Activated CD4-positive, alpha-beta T cell treated with anti-CD3 and anti-CD28 coated beads, Interleukin-2, Interleukin-4, amounts not matched to agents 100 ng/mL and 50 ng/mL, durations not matched to agents 16 hours and 8 hours (primary cell): ENCODE data around the gene SLC39A12.

ENCODE experiments used
- DNase-seq: peaks from one replicate; pipeline ENCODE4 v3.0.0-alpha.2; 2020; ENCODE audit warnings: low spot score

SLC39A12 gene

DNA sequence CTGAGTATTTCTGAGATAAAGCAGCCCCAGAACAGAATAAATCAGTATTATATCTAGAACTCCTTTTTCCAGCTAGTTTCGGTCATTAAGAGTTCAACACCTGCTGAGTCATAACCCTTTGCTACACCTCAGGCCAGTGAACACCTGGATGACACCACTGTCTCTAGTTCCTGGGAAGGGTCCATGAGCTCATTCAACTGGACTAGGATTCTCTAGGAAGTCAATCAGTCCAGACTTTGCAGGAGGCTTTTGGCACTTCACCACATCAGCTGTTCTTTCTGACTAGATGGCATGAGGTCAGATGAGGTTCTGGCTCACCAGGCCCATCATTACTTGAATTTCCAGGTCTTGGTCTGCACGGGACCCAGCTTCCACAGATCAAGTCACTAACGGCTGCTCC lies 11.7 kb downstream of the SLC39A12 start:
- DNase-seq, result no peak

DNA sequence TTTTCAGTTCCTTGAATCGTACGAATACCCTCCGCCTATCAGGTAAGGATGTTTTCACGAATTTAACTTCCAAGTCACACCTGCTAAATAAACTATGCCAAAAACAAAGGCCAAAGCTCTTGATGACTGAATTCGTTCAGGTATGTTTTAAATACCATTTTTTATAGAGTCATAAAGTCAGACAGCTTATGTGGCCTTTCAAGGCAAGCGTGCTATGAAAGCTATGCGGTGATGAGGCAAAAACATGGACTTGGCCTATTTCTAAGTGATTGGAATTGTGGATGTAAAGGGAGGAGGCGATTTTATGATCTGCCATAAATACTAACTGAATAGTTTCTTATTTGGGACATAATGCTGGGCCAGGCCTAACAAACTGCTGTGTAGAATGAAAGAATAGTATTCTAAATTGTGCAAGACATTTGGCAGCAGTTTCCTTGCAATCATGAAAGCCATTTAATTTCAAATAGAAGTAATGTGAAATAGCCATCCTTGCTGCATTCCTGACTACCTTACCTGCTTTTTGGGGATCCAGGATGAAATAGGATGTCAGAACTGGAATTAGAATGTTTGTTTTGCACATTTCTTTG lies 14.0 kb downstream of the SLC39A12 start:
- no peak for DNase-seq

DNA sequence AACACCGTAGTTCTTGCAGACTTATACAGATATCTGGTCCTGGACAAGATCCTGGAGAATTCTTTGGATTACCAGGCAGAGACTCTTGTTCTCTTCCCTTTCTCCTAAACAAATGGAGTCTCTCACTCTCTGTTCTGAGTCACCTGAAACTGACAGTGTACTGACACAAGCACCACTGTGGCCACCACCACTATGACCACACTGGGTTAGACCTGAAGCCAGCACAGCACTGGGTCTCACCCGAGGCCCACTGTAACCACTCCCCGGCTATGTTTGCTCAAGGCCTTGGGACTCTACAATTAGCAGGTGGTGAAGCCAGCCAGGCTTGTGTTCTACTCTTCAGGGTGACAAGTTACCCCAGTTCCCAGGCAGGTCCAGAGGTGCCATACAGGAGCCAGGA lies 22.8 kb downstream of the SLC39A12 start:
- DNase-seq, result no peak

DNA sequence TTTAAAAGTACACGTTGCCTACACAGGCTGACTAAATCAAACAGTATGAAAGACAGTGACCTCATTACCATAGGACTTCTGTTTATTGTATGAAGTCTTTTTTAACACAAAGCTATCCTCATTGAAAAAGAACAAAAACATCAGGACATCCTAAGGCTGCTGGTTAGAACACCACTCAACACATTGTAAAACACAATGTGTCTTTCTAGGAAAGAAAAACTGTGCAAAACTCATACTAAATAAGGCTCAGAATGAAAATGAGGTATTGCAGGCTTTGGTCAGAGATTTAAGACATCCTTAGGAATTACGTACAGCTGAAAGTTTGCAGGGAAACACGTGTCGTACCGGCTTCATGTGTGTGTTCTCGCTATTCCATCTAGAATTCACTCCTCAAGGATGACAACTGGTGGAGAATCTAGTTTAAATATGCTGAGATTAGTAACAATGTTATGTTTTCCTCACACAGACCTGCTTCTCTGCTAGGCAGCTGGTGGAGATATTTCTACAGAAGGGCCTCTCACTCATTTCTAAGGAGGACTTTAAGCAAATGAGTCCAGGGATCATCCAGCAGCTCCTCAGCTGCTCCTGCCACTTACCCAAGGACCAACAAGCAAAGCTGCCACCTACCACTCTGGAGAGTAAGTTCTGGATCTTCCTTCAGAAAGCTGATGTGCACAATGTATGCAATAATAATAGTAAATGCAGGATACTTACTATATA lies 29.3 kb downstream of the SLC39A12 start:
- no peak for DNase-seq

DNA sequence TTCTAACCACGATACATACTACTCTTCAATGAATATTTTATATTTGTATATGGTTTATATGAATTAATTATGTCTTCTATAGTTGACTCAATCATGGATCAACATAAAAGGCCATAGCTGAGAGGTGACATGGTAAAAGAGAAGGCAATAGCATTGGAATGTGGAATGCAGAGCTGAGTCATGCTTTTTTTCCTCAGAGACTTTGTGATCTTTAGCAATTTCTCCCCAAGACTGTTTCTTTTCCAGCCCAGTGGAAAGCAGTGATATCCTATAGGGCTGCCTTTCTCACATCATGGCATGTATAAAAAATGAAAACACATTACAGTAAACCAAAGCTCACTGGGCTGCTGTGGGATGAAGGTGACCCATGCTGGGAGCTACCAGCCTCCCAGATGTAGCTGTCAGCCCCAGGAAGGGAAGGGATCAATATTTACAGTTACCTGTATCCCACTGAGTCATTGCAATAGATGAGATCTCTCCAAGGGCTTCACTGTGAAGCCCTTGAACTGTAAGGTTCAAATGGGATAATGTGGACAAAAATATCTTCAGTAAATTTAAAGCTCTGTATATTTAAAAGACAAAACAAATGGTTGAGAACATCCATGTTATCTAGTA lies 30.2 kb downstream of the SLC39A12 start:
- DNase-seq, result no peak

DNA sequence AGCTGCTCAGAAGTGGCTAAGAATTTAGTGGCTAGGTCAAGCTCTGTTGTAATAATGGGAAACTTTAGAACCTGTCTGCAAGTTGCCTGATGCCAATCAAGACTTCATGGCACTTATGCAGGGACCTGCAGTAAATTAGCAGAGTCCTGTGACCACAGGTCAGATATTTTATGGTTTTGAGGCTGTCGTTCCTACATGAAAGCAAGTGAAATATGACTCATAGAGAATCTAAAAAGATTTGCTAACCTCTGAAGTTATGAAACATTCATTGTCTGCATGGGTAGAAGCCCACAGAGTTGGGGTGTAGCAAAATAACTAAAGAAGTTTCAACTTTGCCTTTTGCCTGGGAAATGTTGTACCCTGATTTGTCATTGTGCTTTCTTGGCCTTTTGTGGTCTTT lies 32.3 kb downstream of the SLC39A12 start:
- DNase-seq, result no peak

DNA sequence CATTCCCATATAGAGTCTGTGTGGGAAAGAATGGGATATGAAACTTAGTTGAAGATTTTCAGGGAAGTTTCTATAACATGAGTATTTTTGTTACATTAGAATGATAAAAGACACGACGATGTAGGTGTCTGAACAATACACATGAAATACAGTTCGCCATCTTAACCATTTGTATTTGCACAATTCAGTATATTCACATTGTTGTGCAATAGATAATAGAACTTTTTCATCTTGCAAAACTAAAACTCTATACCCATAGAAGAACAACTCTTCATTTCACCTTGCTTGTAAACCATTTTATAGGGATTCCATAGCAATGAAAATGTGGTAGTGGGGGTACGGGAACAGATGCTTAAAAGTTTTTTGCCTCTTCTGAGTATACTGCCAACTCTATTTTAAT lies 32.8 kb downstream of the SLC39A12 start:
- no peak for DNase-seq

DNA sequence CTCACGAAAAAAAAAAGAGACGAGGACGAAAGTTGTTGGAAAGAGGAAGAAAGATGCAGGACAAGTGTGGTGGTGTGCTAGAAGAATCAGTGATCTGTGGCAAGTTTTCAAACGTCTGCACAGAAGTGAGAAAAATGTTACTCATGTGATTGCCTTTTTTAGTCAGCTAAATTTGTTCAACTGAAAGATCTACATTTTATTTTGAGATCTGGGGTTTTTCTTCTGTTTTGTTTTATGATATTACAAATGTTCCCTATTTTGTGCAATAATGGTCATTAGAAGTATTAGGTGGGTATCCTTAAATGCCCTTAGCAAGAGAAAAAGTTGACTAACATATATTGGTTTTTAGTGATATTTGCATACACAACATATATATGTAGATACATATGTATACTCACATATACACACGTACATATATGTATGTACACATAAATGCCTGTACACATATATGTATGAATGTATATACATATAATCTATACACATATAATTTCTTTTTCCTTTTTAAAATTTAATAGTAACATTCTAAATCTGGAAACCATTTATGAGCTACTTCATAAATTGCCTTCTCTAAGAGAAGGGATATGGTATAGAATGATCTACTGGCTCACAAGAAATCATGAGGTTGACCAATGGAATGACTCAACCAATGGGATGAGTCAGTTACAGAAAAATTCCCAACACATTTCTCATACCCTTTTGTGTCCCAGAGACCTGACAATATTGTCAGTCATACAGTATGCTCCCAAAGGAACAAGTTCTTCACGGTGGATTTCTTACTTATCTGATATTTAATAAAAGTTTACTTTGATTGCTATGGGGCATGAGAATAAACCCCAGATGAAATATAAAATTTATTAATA lies 38.4 kb downstream of the SLC39A12 start:
- no peak for DNase-seq

DNA sequence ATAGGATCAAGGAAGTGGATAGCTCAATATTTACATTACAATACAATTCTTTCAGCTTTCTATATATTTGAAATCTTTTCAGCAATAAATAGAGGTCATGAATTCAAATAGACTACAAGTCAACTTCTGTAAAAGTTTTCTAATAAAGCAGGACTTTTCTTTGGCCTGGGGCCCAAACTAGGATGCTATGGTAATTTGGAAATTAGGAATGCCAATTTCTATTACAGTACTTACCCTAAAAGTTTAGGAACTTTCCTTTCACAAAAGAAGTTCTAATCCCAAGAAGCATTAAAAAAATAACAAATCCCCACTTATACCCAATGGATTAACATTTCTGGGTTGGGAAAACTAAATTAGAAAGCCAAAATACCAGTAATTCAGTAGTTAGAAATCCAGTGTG lies 40.5 kb downstream of the SLC39A12 start:
- DNase-seq, result no peak

DNA sequence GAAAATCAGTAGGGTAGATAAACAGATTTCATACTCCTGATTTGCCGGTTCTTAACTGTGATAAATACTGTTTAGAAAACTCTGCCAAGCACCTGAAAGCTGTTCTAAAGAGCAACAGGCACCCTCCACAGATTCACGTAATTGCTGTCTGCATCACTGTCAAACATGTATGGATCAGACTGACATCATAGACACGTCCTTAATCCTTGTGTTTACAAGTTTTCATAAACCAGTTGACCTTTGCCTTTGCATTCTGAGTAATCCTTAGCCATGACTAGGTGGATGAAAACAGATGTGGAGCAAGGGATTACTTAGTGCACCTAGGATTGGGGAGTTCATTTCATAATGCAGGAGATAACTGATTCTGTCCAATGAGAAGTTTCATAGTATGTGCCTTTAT lies 41.6 kb downstream of the SLC39A12 start:
- no peak for DNase-seq

DNA sequence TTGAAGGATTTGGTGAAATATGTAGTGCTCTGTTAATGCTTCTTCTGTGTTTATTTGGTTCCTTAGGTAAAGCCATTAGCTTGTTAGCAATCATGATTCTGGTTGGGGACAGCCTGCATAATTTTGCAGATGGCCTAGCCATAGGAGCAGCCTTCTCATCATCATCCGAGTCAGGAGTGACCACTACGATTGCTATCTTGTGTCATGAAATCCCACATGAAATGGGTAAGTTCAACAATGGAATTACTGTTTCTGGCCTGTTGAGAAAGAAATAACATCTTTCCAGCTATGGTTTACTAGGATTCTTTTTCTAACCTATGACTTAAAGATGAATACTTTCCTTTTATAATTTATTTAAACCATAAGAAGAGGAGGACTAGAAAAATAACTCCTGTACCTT lies 48.9 kb downstream of the SLC39A12 start:
- no peak for DNase-seq

DNA sequence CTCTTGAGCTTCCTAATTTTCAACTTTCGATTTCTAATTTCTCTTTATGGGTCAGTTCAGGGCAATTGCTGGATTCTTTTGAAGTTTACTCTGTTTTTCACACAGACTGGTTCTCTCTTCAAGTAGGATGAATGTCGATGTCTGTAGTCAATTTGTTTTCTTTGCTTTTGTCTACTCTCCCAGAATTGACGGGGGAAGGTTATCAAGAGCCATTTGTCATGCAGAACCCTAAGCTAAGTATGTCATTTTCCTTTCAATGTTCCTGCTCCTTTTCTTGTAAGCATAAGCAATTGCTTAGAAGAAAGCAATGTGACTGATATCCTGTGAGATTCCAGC lies 53.7 kb downstream of the SLC39A12 start:
- DNase-seq, result no peak

DNA sequence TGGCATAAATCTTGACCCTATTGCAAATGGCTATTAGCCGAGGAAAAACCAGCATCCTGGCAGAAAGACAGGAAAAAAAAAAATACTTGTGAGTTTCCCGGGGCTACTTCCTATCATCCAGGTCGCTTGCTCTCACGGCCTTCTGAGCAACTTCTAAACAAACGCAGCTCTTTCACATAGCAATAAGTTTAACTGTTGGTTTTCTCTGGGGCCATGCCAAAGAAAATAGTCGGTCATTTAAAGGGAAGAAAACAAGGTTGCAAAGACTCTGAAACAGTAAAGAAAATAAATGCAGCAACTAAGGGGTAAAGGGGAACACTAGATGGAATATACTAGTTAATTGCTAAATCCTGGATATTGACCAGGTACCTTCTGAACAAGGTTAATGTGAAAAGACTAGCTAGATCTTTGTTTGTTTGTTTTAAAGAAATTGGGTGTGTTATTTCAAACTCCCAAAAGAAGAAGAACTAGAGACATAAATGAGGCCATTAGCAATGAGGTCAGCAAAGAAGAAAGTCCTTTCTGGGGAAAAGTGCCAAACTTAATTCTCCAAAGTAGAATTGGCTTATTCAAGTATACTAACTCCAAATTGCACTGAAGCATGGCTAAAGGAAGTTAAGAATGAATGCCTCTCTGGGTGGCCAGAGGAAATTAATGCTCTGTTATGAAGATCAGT lies 54.2 kb downstream of the SLC39A12 start:
- no peak for DNase-seq

DNA sequence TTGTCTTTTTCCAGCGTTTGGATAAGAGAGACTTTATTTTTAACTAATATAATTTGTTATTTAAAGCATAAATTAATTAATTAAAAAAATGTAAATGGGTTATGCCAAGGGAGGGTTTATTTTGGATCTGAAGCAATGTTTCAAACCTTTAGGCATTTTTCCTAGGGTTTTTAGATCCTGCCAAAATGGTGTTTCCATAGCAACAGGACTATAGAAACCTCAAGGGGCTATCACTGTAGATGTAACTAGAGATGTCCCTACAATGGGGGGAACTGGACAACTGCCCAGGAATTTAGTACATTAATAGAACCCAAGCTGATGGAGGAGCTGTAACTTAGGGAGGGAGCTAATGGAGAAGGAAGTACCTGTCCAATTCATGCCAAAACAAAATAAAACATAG lies 57.3 kb downstream of the SLC39A12 start:
- DNase-seq, result no peak

DNA sequence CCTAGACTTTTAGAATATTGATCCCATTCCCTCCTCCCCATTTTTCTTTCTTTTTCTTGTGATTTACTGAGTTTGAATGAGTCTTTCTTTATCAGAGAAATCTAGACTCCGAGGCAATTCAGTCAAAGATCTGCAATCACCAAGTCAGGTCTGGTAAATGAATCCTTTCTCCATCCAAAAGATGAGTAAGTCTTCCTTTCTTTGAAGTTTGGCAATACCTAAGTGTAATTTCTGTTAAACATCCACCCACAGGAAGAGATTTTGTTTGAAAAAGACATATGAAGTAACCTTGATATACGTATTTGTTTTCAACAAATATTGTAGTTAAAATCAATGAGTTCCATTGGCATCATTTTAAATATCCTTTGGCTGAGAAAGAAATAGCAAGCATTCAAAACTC lies 58.3 kb downstream of the SLC39A12 start:
- DNase-seq, result no peak

DNA sequence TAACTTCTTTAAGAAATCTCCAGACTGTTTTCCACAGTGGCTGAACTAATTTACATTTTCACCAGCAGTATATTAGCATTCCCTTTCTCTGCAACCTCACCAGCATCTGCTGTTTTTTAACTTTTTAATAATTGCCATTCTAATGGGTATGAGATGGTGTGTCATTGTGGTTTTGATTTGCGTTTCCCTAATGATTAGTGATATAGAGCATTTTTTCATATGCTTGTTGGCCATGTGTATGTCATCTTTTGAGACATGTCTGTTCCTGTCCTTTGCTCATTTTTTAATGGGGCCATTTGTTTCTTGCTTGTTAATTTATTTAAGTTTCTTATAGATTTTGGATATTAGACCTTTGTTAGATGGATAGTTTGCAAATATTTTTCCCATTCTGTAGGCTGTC lies 68.8 kb downstream of the SLC39A12 start:
- DNase-seq, result no peak

DNA sequence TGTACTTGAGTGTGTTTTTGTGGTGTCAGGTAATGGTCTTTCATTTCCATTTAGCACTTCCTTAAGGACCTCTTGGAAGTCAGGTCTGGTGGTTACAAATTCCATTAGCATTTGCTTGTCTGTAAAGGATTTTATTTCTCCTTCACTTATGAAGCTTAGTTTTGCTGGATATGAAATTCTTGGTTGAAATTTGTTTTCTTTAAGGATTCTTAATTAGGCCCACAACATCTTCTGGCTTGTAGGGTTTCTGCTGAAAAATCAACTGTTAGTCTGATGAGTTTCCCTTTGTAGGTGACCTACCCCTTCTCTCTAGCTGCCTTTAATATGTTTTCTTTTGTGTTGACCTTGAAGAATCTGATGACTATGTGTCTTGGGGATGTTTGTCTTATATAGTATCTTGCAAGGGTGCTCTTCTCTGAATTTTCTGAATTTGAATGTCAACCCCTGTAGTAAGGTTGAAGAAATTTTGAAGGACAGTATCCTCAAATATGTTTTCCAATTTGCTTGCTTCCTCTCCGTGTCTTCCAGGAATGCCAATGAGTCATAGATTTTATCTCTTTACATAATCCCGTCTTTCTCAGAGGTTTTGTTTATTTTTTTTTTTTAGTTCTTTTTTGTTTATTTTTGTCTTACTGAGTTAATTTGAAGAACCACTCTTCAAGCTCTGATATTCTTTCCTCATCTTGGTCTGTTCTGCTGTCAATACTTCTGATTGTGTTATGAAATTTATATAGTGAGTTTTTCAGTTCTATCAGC lies 70.2 kb downstream of the SLC39A12 start:
- DNase-seq, result no peak

DNA sequence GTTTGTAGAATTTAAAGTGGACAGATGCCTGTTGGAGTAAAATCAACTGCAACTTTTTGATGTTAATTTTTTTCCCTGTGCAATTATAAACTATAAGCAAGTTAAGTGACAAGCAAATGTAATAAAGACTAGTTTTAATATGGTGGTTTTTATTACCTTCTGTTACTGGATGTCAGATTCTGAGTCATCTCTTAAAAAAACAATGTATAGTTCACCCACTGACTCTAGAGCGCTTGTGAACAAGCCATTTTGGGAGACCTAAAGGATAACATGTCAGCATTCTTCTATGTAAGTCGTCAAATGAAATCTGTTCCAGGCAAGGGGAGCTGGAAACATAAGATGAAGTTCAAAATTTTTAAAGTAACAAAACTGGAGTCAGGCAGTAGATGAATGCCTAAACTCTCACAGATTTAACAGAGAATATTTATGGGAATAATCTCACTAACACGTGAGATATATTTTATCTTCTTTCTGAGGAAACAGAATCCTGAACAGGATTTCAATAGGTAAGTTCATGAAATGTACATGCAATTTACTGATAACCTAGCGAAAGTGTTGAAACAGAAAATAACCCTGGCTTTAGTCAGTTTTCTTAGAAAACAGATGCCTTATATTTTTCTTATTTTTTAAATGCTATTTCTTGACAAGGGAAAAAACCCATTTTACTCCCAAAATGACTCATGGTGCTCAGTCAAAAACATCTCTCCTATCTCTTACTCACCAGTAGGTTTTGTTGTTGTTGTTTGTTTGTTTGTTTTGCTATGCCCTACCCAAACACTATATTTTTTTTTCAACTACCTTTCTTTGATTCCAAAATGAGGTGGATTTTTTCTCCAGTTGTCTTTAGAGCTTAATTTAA lies 91.7 kb downstream of the SLC39A12 start:
- DNase-seq, result no peak

DNA sequence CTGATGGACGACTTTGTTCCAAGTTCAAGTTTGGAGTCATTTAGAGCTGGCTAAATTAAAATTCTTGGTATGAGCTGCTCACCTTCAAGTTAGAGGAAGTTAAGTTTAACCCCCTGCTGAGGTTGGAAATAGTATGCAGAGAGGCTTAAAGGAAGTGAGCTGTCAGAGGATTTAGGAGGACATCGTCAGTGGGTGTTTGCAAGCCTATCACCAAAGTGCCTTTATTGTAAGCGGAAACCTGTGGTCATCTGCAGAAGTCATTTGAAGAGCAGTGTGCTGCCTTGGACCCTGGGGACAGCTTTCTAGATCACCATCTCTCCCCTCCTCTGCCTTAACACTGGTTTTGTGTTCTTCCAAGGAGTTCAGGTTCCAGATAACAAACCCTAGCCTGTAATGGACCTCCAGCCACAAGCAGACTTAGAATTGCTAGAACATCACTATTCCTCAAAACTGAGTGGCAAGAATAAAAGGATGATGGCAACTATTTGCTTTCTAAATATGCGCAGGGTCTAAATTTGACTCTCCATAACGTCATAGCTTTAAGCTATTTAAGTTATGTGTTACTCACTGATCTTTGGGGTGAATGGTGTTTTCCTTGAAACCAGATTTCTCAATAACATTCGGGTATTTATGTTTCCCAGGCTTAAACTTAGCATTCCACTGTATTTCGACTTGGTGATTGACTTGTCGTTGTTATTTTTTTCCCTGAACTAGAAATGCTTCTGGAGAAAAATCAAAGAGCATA lies 93.4 kb downstream of the SLC39A12 start:
- no peak for DNase-seq

DNA sequence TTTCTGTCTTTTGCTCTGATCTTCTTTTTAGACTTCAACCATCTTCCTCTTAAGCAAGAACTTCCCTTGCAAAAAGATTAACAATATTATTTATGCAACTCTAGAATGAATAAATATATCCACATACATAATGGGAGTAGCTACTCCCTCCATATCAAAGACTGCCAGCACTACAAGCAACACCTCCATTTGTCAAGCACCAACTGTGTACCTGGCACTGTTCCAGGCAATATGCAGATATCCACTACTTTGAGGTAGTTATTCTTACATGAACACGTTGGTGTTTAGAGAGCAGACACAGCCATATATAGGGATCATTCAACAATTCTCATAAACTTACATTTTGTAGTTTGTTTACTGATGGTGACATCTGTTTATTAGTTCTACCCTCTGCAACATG lies 104.9 kb downstream of the SLC39A12 start:
- no peak for DNase-seq
